ENCODE results near the gene ANO2.

ANO2 gene

DNA sequence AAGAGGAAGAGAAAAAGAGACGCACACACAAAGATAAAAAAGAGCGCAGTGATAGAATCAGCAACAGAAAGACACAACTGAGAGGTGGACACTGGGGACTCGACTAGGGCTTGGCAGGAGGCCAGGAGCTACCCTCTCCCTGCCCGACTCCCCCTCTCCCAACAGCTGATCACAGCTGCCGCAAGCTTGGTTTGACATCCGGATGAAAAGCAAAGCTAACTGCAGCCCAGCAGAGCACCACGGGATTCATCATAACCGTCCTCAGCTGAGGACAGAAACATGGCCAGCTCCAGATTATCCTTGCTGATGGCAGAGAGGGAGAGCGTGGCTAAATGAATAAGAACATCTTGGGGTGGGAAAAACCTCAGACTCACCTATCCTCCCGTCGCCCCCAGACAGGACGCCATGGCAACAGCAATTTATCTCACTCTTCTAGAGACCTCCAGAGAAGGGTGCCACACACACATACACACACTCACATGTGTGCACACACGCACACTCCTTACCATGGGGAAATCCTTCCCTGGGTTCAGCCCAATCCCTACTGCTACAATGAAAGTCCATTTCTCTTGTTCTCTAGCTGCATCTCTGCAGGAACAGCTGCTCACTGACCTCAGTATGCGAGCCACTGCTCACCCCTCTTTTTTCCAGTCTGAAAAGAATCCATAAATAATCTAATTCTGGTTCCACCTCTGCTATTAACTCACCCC lies 377.9 kb downstream of the ANO2 start:
- TF ChIP-seq, protein P1, sequence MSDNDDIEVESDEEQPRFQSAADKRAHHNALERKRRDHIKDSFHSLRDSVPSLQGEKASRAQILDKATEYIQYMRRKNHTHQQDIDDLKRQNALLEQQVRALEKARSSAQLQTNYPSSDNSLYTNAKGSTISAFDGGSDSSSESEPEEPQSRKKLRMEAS (IDR thresholded peaks at IDR 0.05) = no peak
- TF ChIP-seq RAD21 (IDR thresholded peaks at IDR 0.05; ENCODE audit: low read depth) = no peak
- TF ChIP-seq TEAD4 (IDR thresholded peaks at IDR 0.05) = no peak
- no peak for TF ChIP-seq NFIC (IDR thresholded peaks at IDR 0.05)
- TF ChIP-seq, protein P2, sequence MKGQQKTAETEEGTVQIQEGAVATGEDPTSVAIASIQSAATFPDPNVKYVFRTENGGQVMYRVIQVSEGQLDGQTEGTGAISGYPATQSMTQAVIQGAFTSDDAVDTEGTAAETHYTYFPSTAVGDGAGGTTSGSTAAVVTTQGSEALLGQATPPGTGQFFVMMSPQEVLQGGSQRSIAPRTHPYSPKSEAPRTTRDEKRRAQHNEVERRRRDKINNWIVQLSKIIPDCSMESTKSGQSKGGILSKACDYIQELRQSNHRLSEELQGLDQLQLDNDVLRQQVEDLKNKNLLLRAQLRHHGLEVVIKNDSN (IDR thresholded peaks at IDR 0.05) = no peak
- TF ChIP-seq EP300 (IDR thresholded peaks at IDR 0.05; ENCODE audit: borderline replicate concordance) = no peak
- no peak for TF ChIP-seq EGR1 (IDR thresholded peaks at IDR 0.05)
- no peak for TF ChIP-seq CREB1 (IDR thresholded peaks at IDR 0.05; ENCODE audit: low read depth)
- TF ChIP-seq CEBPB (IDR thresholded peaks at IDR 0.05) = no peak
- TF ChIP-seq YY1 (IDR thresholded peaks at IDR 0.05; ENCODE audit: low read depth) = no peak
- TF ChIP-seq FOXM1 (IDR thresholded peaks at IDR 0.05; ENCODE audit: borderline replicate concordance, low read depth) = no peak
- no peak for TF ChIP-seq ZBTB7A (IDR thresholded peaks at IDR 0.05; ENCODE audit: low read depth)
- TF ChIP-seq TAF1 (IDR thresholded peaks at IDR 0.05; ENCODE audit: low read depth) = no peak
- TF ChIP-seq, protein P3, sequence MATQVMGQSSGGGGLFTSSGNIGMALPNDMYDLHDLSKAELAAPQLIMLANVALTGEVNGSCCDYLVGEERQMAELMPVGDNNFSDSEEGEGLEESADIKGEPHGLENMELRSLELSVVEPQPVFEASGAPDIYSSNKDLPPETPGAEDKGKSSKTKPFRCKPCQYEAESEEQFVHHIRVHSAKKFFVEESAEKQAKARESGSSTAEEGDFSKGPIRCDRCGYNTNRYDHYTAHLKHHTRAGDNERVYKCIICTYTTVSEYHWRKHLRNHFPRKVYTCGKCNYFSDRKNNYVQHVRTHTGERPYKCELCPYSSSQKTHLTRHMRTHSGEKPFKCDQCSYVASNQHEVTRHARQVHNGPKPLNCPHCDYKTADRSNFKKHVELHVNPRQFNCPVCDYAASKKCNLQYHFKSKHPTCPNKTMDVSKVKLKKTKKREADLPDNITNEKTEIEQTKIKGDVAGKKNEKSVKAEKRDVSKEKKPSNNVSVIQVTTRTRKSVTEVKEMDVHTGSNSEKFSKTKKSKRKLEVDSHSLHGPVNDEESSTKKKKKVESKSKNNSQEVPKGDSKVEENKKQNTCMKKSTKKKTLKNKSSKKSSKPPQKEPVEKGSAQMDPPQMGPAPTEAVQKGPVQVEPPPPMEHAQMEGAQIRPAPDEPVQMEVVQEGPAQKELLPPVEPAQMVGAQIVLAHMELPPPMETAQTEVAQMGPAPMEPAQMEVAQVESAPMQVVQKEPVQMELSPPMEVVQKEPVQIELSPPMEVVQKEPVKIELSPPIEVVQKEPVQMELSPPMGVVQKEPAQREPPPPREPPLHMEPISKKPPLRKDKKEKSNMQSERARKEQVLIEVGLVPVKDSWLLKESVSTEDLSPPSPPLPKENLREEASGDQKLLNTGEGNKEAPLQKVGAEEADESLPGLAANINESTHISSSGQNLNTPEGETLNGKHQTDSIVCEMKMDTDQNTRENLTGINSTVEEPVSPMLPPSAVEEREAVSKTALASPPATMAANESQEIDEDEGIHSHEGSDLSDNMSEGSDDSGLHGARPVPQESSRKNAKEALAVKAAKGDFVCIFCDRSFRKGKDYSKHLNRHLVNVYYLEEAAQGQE (IDR thresholded peaks at IDR 0.05; ENCODE audit: low read depth) = no peak
- TF ChIP-seq TCF12 (IDR thresholded peaks at IDR 0.05; ENCODE audit: low read depth) = no peak

DNA sequence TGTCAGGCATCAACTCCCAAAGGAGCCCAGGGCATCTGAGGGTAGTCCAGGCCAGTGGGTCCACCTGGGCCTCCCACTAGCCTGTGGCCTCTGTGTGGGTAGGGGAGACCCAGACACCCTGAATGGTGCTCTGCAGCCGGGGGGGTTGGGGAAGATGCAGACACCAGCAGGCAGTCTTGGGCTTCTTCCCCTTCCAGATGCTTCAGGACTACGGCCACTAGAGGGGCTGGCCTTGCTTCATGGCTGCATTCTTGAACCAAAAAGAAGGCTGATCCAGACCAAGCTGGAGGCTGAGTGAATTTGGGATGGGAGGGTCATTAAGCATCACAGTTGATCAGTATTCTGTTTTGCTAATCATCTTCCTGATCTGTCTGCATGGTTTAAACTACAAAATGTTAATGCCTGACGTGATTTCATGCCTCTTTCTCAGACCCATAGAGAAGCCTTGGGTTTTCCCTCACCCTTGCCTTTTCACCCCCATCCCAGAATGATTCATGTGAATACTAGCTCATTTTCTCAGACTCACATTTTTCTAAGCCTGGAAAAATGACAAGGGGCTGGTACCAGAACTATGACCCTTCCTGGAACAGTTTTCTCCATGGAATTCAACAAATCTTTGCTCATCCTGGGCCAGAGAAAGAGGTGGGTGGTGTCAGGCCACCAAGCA lies 379.0 kb downstream of the ANO2 start:
- no peak for TF ChIP-seq EP300 (IDR thresholded peaks at IDR 0.05; ENCODE audit: borderline replicate concordance)

DNA sequence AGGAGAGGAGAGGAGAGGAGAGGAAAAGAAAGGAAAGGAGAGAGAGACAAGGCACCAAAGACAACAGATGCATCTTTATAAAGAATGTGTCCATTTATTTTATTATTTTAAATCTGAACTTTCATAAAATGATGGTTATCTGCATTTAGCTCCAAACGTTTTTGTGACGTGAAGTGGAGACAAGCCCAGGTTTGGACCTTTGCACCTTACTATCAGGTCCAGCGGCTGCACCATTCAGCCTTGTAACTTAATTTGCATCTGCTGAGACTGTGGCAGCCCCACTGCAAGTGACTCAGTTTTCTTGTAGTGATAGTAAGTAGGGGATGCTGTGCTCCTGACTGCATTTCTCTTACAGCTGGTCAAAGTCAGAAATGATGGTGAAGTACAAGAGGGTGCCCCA lies 382.5 kb downstream of the ANO2 start:
- no peak for TF ChIP-seq EGR1 (IDR thresholded peaks at IDR 0.05)
- TF ChIP-seq EP300 (IDR thresholded peaks at IDR 0.05; ENCODE audit: borderline replicate concordance) = no peak
- TF ChIP-seq, protein P3 (IDR thresholded peaks at IDR 0.05; ENCODE audit: low read depth) = no peak
- TF ChIP-seq, protein P1 (IDR thresholded peaks at IDR 0.05) = no peak
- TF ChIP-seq CEBPB (IDR thresholded peaks at IDR 0.05) = no peak
- TF ChIP-seq TCF12 (IDR thresholded peaks at IDR 0.05; ENCODE audit: low read depth) = no peak
- no peak for TF ChIP-seq FOXM1 (IDR thresholded peaks at IDR 0.05; ENCODE audit: borderline replicate concordance, low read depth)
- no peak for TF ChIP-seq TEAD4 (IDR thresholded peaks at IDR 0.05)
- TF ChIP-seq TAF1 (IDR thresholded peaks at IDR 0.05; ENCODE audit: low read depth) = no peak

DNA sequence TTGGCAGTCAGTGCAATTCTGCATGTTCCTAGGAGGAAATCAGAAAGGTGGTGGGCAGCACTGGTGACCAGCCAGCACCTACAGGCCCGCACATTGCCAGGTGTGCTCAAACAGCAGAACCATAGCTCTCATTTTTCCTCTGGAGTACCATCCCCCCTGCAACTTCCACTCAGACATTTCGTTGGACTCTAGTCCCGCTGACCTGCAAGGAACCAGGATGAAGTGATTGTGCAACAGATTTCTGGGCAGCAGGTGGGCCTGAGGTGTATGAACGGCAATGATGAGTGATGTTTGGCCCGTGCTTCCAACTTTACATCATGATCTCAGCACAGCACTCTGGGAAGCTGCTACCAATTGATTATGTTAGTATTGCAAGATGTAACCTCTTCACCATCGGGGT lies 383.2 kb downstream of the ANO2 start:
- TF ChIP-seq EGR1 (IDR thresholded peaks at IDR 0.05) (no peak), FOXM1 (IDR thresholded peaks at IDR 0.05; ENCODE audit: borderline replicate concordance, low read depth) (no peak), RAD21 (IDR thresholded peaks at IDR 0.05; ENCODE audit: low read depth) (no peak), ZBTB7A (IDR thresholded peaks at IDR 0.05; ENCODE audit: low read depth) (no peak), EP300 (IDR thresholded peaks at IDR 0.05; ENCODE audit: borderline replicate concordance) (no peak)
- TF ChIP-seq, protein P1 (IDR thresholded peaks at IDR 0.05) = no peak

DNA sequence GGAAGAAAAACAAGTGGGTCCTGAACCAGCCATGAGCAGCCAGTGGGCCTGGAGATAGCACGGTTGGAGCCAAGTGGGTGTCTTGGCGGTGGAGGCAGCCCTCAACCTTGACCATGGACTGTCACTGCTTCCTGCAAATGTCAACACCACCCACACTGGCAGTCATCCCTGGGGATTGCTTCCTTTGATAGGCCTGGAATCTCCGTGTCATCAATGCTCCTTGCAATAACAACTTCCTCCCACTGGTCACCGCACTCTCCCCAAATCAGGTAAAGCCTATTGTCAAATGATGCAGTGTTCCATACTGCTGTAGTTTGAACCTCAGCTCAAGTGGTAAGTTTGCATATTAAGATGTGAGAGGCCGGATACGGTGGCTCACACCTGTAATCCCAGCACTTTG lies 384.0 kb downstream of the ANO2 start:
- TF ChIP-seq NFIC (IDR thresholded peaks at IDR 0.05) (no peak), FOXM1 (IDR thresholded peaks at IDR 0.05; ENCODE audit: borderline replicate concordance, low read depth) (no peak), YY1 (IDR thresholded peaks at IDR 0.05; ENCODE audit: low read depth) (no peak)
- TF ChIP-seq, protein P2 (IDR thresholded peaks at IDR 0.05) = no peak

DNA sequence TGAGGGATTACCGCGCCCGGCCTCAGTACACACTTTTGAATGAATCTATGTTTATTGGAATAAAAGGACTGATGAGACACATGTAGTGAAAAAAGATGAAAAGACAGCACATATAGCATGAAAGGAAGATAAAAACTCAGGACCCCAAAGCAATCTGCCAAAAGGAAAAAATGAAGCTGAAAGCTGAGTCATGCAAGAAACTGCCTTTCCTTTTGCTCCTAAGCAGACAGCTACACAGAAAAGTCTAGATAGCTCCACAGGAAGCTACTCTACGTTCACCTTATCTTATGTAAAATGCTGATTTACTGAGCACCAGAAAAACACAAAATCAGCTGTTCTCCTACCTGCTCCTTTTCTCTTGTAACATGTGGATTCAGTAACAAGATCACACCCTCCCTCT lies 384.8 kb downstream of the ANO2 start:
- TF ChIP-seq, protein P2 (IDR thresholded peaks at IDR 0.05) = no peak
- TF ChIP-seq FOXM1 (IDR thresholded peaks at IDR 0.05; ENCODE audit: borderline replicate concordance, low read depth) = no peak
- no peak for TF ChIP-seq EGR1 (IDR thresholded peaks at IDR 0.05)
- no peak for TF ChIP-seq RAD21 (IDR thresholded peaks at IDR 0.05; ENCODE audit: low read depth)
- no peak for TF ChIP-seq CREB1 (IDR thresholded peaks at IDR 0.05; ENCODE audit: low read depth)
- TF ChIP-seq TCF12 (IDR thresholded peaks at IDR 0.05; ENCODE audit: low read depth) = no peak
- TF ChIP-seq, protein P3 (IDR thresholded peaks at IDR 0.05; ENCODE audit: low read depth) = no peak
- TF ChIP-seq YY1 (IDR thresholded peaks at IDR 0.05; ENCODE audit: low read depth) = no peak
- no peak for TF ChIP-seq TAF1 (IDR thresholded peaks at IDR 0.05; ENCODE audit: low read depth)
- TF ChIP-seq EP300 (IDR thresholded peaks at IDR 0.05; ENCODE audit: borderline replicate concordance) = no peak
- no peak for TF ChIP-seq TEAD4 (IDR thresholded peaks at IDR 0.05)
- TF ChIP-seq ZBTB7A (IDR thresholded peaks at IDR 0.05; ENCODE audit: low read depth) = no peak
- no peak for TF ChIP-seq CEBPB (IDR thresholded peaks at IDR 0.05)
